HG03439 (cell line): ENCODE measurements around the gene KRTAP5-1.
"Not testable (repeated sequence)": the region's sequence is repeated elsewhere in the genome, so short reads cannot be mapped to it uniquely, and the experiment has no call there.

Experiments used
- ATAC-seq: cut with Tn5 transposase; IDR thresholded peaks from one replicate; pipeline ENCODE4 v1.9.1; 2021; ENCODE audit warnings: mild to moderate bottlenecking, moderate library complexity; ENCODE audit not compliant: unreplicated experiment

The KRTAP5-1 gene

GRCh38 chr11:1603629-1604028, 18.5 kb upstream of the KRTAP5-1 start:
- ATAC-seq: no peak

- ATAC-seq: not testable (repeated sequence)
These were observed 16.6 kb upstream of the KRTAP5-1 start for GRCh38 chr11:1601663-1602062.

GRCh38 chr11:1600626-1601025, 15.5 kb upstream of the KRTAP5-1 start:
- no peak for ATAC-seq

GRCh38 chr11:1598816-1599215, 13.7 kb upstream of the KRTAP5-1 start:
- ATAC-seq: no peak

- not testable (repeated sequence) for ATAC-seq
These were observed 13.3 kb upstream of the KRTAP5-1 start for GRCh38 chr11:1598406-1598805.

GRCh38 chr11:1597994-1598380, 12.9 kb upstream of the KRTAP5-1 start, which contains the start of gene KRTAP5-2:
TSS of gene KRTAP5-2 (minus strand) at chr11:1598294. CDS start at chr11:1598250, 44 bp downstream.
- ATAC-seq: no peak

- ATAC-seq: no peak
These were observed 12.4 kb upstream of the KRTAP5-1 start for GRCh38 chr11:1597331-1597993.

GRCh38 chr11:1596576-1597121, 11.6 kb upstream of the KRTAP5-1 start:
- not testable (repeated sequence) for ATAC-seq

GRCh38 chr11:1595994-1596575, 11.0 kb upstream of the KRTAP5-1 start:
- not testable (repeated sequence) for ATAC-seq

GRCh38 chr11:1592628-1593027, 7.5 kb upstream of the KRTAP5-1 start:
- ATAC-seq: no peak

GRCh38 chr11:1589996-1590395, 4.9 kb upstream of the KRTAP5-1 start:
- ATAC-seq: no peak

GRCh38 chr11:1589191-1589963, 4.3 kb upstream of the KRTAP5-1 start:
- ATAC-seq: not testable (repeated sequence)

- ATAC-seq: no peak
These were observed 1.6 kb upstream of the KRTAP5-1 start for GRCh38 chr11:1586699-1587098.

- ATAC-seq: not testable (repeated sequence)
These were observed 2.2 kb downstream of the KRTAP5-1 start for GRCh38 chr11:1582909-1583308.

GRCh38 chr11:1581976-1582375, 3.1 kb downstream of the KRTAP5-1 start:
- no peak for ATAC-seq

- ATAC-seq: no peak
These were observed 8.3 kb downstream of the KRTAP5-1 start for GRCh38 chr11:1576825-1577224.

- ATAC-seq: not testable (repeated sequence)
These were observed 9.3 kb downstream of the KRTAP5-1 start for GRCh38 chr11:1575756-1576155.

GRCh38 chr11:1574933-1575242, 10.2 kb downstream of the KRTAP5-1 start:
- ATAC-seq: no peak

GRCh38 chr11:1574238-1574932, 10.7 kb downstream of the KRTAP5-1 start:
- peak; percentile 37 for ATAC-seq

GRCh38 chr11:1573903-1574237, 11.2 kb downstream of the KRTAP5-1 start:
- no peak for ATAC-seq
